Measurements from ENCODE around the gene MAK.
"Not testable (repeated sequence)": the region's sequence is repeated elsewhere in the genome, so short reads cannot be mapped to it uniquely, and the experiment has no call there.

Gene MAK

DNA sequence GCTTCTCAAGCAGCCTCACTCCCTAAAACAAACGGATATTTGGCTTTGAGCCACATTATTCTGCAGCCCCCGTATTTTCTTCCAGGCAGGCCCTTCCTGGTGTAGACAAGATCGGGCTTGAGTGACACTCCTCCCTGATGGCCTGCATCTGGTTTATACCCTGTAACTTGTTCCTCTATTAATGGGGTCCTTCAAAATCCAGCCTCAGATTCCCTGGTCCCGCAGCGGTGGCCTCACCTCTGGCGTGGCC lies 115.8 kb downstream of the MAK start:
- FAIRE-seq: no peak

DNA sequence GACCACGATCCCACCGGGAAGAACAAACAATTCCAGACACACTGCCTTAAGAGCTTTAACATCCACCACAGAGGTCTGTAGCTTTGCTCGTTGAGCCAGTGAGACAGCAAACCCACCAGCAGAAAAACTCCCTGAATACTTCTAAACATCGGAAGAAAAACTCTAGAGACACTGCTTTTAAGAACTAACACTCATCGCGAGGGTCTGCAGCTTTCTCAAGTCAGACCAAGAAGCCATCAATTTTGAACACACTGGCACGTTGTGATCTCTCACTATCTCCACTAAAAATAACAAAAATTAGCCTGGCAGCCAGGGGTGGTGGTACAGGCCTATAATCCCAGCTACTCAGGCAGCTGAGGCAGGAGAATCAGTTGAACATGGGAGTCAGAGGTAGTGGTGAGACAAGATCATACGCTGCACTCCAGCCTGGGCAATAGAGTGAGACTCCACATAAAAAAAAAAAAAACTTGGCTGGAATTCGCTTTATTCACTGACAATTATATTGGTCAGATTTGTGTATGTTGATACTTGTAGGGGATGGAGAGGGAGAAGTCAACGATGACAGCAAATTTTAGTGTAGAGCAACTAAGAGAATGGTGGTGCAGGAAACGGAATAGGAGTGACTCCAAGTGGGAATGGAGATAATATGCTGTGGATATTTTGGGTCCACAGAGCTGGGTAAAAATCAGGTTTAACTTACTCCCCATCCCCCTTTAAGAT lies 116.3 kb downstream of the MAK start:
- FAIRE-seq: no peak

DNA sequence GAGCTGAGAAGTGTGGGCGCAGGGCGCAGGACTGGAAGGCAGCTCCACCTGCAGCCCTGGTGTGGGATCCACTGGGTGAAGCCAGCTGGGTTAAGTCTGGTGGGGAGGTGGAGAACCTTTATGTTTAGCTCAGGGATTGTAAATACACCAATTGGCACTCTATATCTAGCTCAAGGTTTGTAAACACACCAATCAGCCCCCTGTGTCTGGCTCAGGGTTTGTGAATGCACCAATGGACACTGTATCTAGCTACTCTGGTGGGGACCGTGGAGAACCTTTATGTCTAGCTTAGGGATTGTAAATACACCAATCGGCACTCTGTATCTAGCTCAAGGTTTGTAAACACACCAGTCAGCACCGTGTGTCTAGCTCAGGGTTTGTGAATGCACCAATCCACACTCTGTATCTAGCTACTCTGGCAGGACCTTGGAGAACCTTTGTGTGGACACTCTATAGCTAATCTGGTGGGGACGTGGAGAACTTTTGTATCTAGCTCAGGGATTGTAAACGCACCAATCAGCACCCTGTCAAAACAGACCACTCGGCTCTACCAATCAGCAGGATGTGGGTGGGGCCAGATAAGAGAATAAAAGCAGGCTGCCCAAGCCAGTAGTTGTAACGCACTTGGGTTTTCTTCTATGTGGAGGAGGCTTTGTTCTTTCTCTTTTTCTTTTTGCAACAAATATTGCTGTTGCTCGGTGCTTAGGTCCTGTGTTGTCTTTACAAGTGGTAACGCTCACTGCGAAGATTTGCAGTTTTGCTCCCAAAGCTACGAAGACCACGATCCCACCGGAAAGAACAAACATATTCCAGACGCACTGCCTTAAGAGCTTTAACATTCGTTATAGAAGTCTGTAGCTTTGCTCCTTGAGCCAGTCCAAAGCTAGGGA lies 117.1 kb downstream of the MAK start:
- not testable (repeated sequence) for FAIRE-seq

DNA sequence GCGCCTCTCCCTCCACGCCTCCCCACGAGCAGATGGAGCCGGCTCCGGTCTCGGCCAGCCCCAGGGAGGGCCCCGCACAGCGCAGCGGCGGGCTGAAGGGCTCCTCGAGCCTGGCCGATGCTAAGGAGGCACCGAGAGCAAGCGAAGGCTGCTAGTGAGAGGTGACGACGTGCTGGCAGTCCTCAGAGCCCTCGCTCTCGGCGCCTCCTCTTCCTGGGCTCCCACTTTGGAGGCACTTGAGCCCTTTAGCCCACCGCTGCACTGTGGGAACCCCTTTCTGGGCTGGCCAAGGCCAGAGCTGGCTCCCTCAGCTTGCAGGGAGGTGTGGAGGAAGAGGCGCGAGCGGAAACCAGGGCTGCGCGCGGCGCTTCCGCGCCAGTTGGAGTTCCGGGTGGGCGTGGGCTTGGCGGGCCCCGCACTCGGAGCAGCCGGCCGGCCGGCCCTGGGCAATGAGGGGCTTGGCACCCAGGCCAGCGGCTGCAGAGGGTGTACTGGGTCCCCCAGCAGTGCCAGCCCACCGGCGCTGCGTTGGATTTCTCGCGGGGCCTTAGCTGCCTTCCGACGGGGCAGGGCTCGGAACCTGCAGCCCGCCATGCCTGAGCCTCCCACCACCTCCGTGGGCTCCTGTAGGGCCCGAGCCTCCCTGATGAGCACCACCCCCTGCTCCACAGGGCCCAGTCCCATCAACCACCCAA lies 117.9 kb downstream of the MAK start:
- no peak for FAIRE-seq

DNA sequence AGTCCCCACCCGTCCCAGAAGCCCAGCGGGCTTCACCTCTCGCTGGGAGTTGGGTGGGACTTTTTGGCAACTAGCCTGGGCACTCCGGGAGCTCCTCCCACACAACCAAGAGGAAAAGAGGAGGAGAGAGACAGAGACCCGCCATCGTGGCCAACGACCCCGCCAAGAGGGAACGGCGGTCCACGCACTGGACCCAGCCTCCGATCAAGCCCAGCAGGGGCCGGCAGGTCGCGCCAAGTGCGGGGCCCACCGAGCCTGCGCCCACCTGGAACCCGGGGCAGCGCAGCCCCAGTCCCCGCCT lies 118.4 kb downstream of the MAK start:
- FAIRE-seq: no peak

DNA sequence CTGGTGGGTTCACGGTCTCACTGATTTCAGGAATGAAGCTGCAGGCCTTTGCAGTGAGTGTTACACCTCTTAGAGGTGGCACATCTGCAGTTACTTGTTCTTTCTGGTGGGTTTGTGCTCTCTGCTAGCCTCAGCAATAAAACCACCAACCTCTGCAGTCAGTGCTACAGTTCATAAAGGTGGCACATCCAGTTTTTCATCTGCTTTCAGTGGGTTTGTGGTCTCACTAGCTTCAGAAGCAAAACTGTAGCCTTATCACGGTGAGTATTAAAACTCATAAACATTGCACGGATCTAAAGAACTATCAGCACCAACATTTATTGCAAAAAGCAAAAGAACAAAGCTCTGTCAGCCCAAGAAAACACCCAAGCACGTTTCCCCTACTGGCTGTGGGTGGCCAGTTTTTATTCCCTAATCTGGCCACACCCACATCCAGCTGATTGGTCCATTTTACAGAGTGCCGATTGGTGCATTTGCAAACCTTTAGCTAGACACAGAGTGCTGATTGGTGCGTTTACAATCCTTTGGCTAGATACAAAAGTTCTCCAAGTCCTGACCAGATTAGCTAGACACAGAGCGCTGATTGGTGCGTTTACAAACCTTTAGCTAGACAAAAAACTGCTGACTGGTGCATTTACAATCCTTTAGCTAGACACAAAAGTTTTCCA lies 118.9 kb downstream of the MAK start:
- no peak for FAIRE-seq

DNA sequence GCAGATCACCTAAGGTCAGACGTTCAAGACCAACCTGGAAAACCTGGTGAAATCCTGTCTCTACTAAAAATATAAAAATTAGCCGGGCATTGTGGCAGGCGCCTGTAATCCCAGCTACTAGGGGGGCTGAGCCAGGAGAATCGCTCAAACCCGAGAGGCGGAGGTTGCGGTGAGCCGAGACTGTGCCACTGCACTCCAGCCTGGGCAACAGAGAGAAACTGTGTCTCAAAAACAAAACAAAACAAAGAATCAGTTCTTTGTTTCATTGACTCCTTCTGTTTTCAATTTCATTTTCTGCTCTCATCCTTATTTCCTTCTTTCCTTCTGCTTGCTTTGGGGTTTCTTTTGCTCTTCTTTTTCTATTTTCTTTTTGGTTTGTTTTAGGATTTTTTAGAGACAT lies 124.4 kb downstream of the MAK start:
- FAIRE-seq: no peak

Data from endometrium (tissue), 2 donors.